Ascending aorta (tissue), 2 donors: Measurements from ENCODE around the gene MMP20. TPM values are rescaled to one million over a fixed set of nuclear protein-coding genes. Genes with fewer than 3 reads are reported as not detected.

Experiments used
- DNase-seq, 2 donors: peaks; one replicate each; pipeline ENCODE4 v3.0.0-alpha.2; 2019; ENCODE audit warnings: low spot score in 2 of 2
- H3K27ac ChIP-seq, 2 donors: fragments of 200-600 bp; sonication (generic); one replicate each; pipeline ENCODE4 v1.5.1; 2016 to 2017; ENCODE audit warnings: mild to moderate bottlenecking in 1 of 2
- H3K27me3 ChIP-seq: fragments of 200-600 bp; sonication (generic); one replicate; pipeline ENCODE4 v1.5.1; 2017
- H3K36me3 ChIP-seq, 2 donors: fragments of 200-600 bp; sonication (generic); one replicate each; pipeline ENCODE4 v1.5.1; 2016
- H3K4me1 ChIP-seq, 2 donors: fragments of 200-600 bp; sonication (generic); one replicate each; pipeline ENCODE4 v1.5.1; 2016 to 2017; ENCODE audit warnings: mild to moderate bottlenecking in 1 of 2
- H3K4me3 ChIP-seq, 2 donors: fragments of 200-600 bp; sonication (generic); one replicate each; pipeline ENCODE4 v1.5.1; 2016 to 2017; ENCODE audit warnings: mild to moderate bottlenecking in 1 of 2
- H3K9me3 ChIP-seq, 2 donors: fragments of 200-600 bp; sonication (generic); one replicate each; pipeline ENCODE4 v1.5.1; 2016
- intact Hi-C: fragments of 100-400 bp; cut with DNase I; formaldehyde crosslinking; loops from one replicate; pipeline ENCODE4 v1.15.1; 2023
- total RNA-seq: library from RNA; depleted of rRNA; stranded (reverse); fragments of >200 nt; gene quantifications from one replicate; pipeline ENCODE4 v1.1.0, GENCODE V29; 2016
- TF ChIP-seq, protein P1 (sequence below), 3 experiments: fragments of 200-600 bp in 2 of 3; fragments of 450-650 bp in 1 of 3; sonication (generic) in 2 of 3; IDR thresholded peaks; one replicate each; pipeline ENCODE4 v1.5.1; 2016 to 2019; ENCODE audit warnings: antibody characterized with exemption in 3 of 3, mild to moderate bottlenecking in 1 of 3, moderate library complexity in 1 of 3

MMP20 gene
- total RNA-seq, 1 donor from 2014 or later: not detected

DNA sequence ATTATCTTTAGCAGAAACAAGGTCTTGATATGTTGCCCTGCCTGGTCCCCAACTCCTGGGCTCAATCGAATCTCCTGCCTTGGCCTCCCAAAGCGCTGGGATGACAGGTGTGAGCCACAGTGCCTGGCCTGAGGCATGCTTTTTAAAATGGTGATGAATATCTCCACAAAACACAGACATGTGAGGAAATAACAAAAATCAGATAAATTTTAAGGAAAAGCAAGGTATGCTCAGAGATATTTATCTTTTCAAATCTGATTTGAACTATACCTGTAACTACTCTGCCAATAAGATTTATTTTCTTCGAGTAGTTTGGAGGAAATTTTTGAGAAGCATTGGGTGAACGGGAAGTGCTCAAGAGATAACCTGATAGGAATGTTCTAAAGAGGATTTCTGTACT lies 35.9 kb upstream of the MMP20 start:
- no peaks in the 10 kb centered on the region for H3K9me3 ChIP-seq
- no peak overlapping the region for H3K27ac ChIP-seq
- TF ChIP-seq, protein P1, sequence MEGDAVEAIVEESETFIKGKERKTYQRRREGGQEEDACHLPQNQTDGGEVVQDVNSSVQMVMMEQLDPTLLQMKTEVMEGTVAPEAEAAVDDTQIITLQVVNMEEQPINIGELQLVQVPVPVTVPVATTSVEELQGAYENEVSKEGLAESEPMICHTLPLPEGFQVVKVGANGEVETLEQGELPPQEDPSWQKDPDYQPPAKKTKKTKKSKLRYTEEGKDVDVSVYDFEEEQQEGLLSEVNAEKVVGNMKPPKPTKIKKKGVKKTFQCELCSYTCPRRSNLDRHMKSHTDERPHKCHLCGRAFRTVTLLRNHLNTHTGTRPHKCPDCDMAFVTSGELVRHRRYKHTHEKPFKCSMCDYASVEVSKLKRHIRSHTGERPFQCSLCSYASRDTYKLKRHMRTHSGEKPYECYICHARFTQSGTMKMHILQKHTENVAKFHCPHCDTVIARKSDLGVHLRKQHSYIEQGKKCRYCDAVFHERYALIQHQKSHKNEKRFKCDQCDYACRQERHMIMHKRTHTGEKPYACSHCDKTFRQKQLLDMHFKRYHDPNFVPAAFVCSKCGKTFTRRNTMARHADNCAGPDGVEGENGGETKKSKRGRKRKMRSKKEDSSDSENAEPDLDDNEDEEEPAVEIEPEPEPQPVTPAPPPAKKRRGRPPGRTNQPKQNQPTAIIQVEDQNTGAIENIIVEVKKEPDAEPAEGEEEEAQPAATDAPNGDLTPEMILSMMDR (IDR thresholded peaks at IDR 0.05): no peak
- H3K4me3 ChIP-seq: no peak overlapping the region
- DNase-seq: no peak
- no peaks in the 10 kb centered on the region for H3K4me1 ChIP-seq
- intact Hi-C loops: loop anchor here (10.0 kb wide), 1 partner anchor 316 kb away; the partner anchor contains the start of gene BIRC2
- no peaks in the 10 kb centered on the region for H3K27me3 ChIP-seq
- no peaks in the 10 kb centered on the region for H3K36me3 ChIP-seq

DNA sequence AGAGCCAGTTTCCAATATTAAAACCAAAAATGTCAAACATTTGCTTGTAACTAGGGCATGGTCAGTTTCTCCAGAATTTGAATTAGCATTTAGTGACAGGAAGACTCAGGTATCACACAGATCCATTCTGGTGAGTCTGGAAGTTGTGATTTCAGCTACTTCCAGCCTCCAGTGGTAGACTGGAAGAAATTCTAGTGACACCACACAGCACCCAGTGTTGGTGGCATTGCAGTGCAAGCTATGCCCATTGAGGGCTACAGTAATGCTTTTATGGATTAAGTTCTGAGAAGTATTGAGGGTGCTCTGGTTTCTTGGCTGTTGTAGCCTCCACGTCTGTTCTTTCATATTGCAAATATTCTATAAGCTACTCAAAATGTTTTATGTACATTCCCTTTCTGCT lies 31.4 kb upstream of the MMP20 start:
- TF ChIP-seq, protein P1 (IDR thresholded peaks at IDR 0.05): no peak
- no peaks in the 10 kb centered on the region for H3K4me1 ChIP-seq
- no peak overlapping the region for H3K27ac ChIP-seq
- no peak for DNase-seq
- no peaks in the 10 kb centered on the region for H3K9me3 ChIP-seq
- no peaks in the 10 kb centered on the region for H3K36me3 ChIP-seq
- H3K4me3 ChIP-seq: no peak overlapping the region
- H3K27me3 ChIP-seq: no peaks in the 10 kb centered on the region
- intact Hi-C loops: no loop called here

DNA sequence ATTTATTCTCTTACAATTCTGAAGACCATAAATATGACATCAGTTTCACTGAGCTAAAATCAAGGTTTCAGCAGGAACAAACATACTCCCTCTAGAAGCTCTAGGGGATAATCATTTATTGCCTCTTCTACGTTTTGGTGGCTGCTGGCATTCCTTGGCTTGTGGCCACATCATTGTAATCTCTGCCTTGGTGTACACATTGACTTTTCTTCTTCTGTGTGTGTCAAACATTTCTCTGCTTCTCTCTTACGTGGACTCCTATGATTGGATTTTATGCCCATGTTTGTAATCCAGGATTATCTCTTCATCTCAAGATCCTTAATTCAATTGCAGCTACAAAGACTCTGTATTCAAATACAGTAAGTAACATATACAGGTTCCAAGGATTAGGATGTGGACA lies 30.4 kb upstream of the MMP20 start:
- Histone ChIP-seq H3K4me1 (no peaks in the 10 kb centered on the region), H3K27ac (no peak overlapping the region), H3K36me3 (no peaks in the 10 kb centered on the region), H3K4me3 (no peak overlapping the region), H3K9me3 (no peaks in the 10 kb centered on the region), H3K27me3 (no peaks in the 10 kb centered on the region)
- TF ChIP-seq, protein P1 (IDR thresholded peaks at IDR 0.05): no peak
- DNase-seq: no peak
- intact Hi-C loops: no loop called here

DNA sequence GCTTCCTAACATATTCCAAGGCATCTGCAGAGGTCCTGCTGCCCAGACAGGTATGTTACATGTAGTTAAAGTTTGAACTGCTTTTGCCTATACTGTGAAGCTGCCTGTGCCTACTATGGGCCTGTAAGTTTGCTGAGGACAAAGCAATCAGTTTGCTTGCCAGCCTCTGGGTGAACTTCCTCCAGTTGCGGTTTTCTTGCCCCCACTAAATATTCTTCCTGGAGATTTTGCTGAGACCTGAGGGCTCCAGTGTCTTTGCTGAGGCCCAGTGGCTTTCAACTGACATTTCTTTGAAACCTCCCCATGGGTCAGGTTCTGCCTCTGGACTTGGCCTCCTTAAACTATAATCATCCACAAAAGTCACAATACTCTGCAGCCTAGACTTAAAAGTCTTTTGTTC lies 29.6 kb upstream of the MMP20 start:
- Histone ChIP-seq H3K27me3 (no peaks in the 10 kb centered on the region), H3K27ac (no peak overlapping the region), H3K9me3 (no peaks in the 10 kb centered on the region), H3K4me3 (no peak overlapping the region), H3K36me3 (no peaks in the 10 kb centered on the region), H3K4me1 (no peaks in the 10 kb centered on the region)
- DNase-seq: no peak
- intact Hi-C loops: no loop called here
- TF ChIP-seq, protein P1 (IDR thresholded peaks at IDR 0.05): no peak

DNA sequence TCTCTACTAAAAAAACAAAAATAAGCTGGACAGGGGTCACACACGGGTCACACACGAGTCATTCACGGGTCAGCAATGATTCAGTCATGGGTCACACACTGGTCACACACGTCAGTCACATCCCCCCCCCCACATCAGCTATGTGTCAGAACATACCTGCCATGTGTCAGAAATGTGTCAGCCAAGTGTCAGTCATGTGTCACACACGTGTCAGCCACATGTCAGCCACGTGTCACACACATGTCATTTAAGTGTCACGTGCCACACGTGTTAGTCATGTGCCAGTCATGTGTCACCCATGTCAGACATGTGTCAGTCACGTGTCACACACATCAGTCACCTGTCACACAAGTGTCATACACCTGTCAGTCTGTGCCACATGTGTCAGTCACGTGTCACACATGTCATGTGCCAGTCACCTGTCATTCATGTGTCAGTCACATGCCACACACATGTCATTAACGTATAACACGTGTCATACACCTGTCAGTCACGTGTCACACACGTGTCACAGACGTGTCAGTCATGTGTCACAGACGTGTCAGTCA lies 28.7 kb upstream of the MMP20 start:
- Histone ChIP-seq H3K4me1 (no peaks in the 10 kb centered on the region), H3K4me3 (no peak overlapping the region), H3K27me3 (no peaks in the 10 kb centered on the region), H3K27ac (no peak overlapping the region), H3K9me3 (no peaks in the 10 kb centered on the region), H3K36me3 (no peaks in the 10 kb centered on the region)
- no peak for DNase-seq
- intact Hi-C loops: no loop called here
- TF ChIP-seq, protein P1 (IDR thresholded peaks at IDR 0.05): no peak

DNA sequence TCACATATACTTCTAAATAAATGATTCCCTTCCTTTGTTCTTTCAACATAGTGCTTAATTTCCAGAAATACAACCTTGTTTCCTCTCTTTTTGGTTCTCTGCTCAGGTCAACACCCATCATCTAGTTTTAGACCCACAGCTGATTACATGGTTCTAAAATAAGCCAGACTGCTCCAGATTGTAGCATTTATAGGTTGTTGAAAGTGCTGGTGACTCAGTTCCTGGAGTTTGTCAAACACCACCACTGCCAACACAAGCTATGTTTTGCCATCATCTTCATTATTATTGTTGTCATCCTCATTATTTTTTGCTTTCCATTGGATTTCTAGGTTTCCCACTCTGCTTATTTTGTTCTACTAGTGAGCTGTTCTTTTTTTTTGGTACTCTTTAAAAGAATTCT lies 22.3 kb upstream of the MMP20 start:
- DNase-seq: no peak
- H3K27me3 ChIP-seq: no peaks in the 10 kb centered on the region
- TF ChIP-seq, protein P1 (IDR thresholded peaks at IDR 0.05): no peak
- no peaks in the 10 kb centered on the region for H3K36me3 ChIP-seq
- no peak overlapping the region for H3K27ac ChIP-seq
- intact Hi-C loops: no loop called here
- no peaks in the 10 kb centered on the region for H3K9me3 ChIP-seq
- H3K4me3 ChIP-seq: no peak overlapping the region
- H3K4me1 ChIP-seq: no peaks in the 10 kb centered on the region
